Astrocyte of the spinal cord (primary cell): ENCODE results near the gene SMPD3.

Experiments
- DNase-seq: peaks from one replicate; pipeline ENCODE4 v3.0.0; 2011; ENCODE audit warnings: low read depth, low spot score
- H3K4me3 ChIP-seq: 2 replicates; pipeline ENCODE4 v1.5.1; 2011; ENCODE audit warnings: low read depth, mild to moderate bottlenecking, low read length, moderate library complexity
- in situ Hi-C: cut with HindIII; loops from 2 replicates; pipeline ENCODE4 v1.10.0; 2017; ENCODE audit warnings: low sequenced_read_pairs
- TF ChIP-seq, protein P1 (sequence below): IDR thresholded peaks from 2 replicates; pipeline ENCODE4 v1.5.1; 2012; ENCODE audit warnings: low read depth, mild to moderate bottlenecking, low read length, inconsistent platforms

SMPD3 gene

DNA sequence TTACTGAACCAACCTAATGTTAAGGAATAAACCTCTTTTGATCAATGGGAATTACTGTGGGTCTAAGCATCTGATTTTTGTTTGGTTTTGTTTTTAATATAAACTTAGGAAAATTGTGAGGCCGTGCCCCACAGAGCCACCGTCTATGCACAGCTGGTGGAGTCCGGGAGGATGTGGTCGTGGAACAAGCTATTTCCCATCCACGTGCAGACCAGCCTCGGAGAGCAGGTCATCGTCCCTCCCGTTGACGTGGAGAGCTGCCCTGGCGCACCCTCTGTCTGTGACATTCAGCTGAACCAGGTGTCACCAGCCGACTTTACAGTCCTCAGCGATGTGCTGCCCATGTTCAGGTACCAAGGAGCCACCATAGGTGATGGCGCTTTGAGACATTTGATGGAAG lies 109.1 kb downstream of the SMPD3 start:
- in situ Hi-C loops = no loop called here
- DNase-seq = no peak
- H3K4me3 ChIP-seq = no peak overlapping the region
- TF ChIP-seq, protein P1, sequence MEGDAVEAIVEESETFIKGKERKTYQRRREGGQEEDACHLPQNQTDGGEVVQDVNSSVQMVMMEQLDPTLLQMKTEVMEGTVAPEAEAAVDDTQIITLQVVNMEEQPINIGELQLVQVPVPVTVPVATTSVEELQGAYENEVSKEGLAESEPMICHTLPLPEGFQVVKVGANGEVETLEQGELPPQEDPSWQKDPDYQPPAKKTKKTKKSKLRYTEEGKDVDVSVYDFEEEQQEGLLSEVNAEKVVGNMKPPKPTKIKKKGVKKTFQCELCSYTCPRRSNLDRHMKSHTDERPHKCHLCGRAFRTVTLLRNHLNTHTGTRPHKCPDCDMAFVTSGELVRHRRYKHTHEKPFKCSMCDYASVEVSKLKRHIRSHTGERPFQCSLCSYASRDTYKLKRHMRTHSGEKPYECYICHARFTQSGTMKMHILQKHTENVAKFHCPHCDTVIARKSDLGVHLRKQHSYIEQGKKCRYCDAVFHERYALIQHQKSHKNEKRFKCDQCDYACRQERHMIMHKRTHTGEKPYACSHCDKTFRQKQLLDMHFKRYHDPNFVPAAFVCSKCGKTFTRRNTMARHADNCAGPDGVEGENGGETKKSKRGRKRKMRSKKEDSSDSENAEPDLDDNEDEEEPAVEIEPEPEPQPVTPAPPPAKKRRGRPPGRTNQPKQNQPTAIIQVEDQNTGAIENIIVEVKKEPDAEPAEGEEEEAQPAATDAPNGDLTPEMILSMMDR = no peak

DNA sequence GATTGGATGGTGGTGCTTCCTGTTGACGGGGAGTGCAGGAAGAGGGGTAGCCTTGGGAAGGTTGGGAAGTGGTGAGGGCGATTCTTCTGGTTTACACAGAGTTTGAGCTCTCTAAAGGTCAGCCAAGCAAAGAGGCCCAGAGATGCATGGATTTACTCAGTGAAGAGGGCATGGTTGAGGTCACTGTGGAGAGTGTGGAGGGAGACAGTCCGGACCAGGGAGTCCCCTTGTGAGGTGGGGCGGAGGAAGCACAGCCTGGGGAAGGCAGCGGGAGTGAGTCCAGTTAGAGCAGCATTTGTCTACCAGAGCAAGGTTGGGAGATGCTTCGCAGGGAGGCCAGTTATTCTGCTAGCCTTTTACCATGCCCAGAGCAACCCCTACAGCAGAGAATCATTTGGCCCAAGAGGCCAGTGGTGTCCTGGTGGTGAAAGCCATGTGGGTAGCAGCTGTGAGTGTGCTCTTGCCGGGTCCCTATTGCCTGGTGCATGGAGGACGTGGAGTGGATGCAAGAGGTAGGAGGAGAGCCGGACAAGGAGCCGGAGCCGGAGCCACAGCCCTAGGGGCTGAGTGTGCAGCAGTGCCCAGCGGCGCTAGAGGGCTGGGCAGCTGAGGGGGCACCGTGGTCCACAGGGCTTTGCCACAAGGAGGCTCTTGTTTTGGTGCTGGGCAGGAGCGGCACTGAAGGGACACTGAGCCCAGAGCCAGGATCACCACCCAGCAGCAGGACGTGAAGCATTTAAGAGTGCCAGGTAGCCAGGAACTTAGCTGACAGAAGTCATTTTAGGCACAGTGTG lies 109.8 kb downstream of the SMPD3 start:
- in situ Hi-C loops = no loop called here
- TF ChIP-seq, protein P1 = no peak
- DNase-seq = no peak
- H3K4me3 ChIP-seq = no peak overlapping the region

DNA sequence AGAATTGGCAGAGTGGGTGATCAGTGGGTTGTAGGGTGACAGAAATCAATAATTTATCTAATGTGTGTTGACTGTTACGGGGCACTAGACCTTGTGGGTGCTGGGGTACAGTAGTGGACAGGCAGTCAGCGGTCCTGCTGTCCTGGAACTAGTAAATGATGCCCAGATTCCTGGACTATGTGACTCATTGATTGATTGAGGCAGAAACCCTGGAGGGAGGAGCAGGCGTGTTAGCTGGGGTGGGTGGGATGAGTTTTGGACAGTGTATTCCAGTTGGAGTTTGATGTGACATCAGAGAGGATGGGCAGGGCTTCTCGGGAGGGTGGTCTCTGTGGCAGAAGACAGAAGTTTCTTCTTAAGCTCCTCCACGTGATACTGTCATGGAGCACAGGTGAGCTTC lies 113.1 kb downstream of the SMPD3 start:
- in situ Hi-C loops = no loop called here
- no peak overlapping the region for H3K4me3 ChIP-seq
- DNase-seq = no peak
- TF ChIP-seq, protein P1 = no peak

DNA sequence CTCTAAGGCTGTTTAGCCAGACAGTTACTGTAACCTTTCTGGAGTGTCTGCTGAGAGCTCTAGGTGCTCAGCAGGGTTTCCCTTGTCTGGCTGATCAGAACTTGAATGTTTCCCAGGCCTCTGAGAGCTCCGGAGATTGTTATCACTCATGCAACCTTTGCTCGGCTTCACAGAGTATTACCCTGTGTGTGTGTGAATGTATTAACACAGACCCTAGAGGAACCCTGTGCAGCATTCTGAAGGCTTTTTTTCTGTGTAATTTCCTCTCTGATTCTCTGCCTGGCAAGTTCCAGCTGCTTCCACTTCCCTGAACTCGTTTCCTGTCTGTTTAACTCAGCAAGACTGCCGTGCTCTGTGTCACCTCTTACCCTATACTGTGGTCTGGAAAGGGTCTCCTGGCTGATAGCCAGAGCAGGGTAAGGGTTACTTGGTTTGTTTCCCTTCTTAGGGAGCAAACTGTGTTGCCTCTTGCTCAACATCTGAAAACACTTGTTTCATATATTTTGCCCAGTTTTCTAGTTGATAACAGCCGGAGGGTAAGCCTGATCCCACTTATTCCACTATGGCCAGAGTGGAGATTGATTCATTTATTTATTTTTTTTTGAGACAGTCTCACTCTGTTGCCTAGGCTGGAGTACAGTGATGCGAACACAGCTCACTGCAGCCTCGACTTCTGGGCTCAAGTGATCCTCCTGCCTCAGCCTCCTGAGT lies 115.7 kb downstream of the SMPD3 start:
- TF ChIP-seq, protein P1 = no peak
- in situ Hi-C loops = no loop called here
- H3K4me3 ChIP-seq = no peak overlapping the region
- peak; percentile 62 for DNase-seq

DNA sequence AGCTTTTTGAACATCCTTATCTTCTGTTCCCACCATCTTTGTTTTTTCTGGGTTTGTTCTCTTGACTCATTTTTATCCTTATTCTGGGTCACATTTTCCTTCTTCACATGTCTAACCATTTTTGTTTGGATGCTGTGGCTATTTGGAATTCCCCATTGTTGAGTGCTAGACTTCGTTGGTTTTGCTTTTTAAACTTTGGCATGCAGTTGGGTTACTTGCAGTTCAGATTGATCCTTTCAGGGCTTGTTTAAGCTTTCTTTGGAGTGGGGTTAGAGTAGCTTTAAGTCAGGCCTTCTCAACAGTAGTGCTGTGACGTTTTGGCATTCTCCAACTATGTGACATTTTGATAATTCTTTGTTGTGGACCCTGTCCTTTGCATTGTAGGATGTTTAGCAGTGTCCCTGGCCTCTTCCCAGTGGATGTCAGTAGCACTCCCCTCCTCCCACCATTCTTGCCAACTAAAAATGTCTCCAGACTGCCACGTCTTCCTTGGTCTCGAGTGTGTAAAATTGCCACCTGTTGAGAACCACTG lies 116.4 kb downstream of the SMPD3 start:
- in situ Hi-C loops = no loop called here
- DNase-seq = peak; percentile 67
- H3K4me3 ChIP-seq = no peak overlapping the region
- TF ChIP-seq, protein P1 = no peak

DNA sequence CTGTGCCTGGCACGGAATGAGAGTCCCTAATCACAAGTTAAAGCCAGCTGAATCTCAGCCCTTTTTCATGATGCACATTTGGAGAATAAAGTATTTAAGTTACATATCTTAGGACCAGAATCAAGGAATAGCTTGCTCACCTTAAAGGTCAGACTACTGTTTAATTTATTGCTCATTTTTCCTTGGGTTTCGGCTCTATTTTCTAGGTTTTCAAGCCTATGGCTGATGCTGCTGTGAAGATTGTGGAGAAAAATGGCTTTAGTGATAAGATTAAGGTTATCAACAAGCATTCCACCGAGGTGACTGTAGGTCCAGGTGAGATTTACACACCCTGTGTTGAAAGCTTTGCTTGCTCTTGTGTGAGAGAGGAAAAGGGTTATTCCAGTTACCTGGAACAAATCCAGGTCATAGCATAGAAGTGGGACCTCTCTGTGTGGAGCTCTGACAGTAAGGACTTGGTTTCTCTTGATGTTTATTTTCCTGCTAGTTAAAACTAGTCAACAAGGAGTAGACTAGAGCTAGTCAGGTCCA lies 119.4 kb downstream of the SMPD3 start:
- DNase-seq = no peak
- H3K4me3 ChIP-seq = no peak overlapping the region
- TF ChIP-seq, protein P1 = no peak
- in situ Hi-C loops = no loop called here
